GM21825 (cell line): Measurements from ENCODE around the gene PRDM5.

Source experiments
- ATAC-seq: cut with Tn5 transposase; IDR thresholded peaks from one replicate; pipeline ENCODE4 v1.9.1; 2021; ENCODE audit warnings: mild to moderate bottlenecking, moderate library complexity; ENCODE audit not compliant: unreplicated experiment

The PRDM5 gene

GRCh38 chr4:120915336-120915735, 7.2 kb downstream of the PRDM5 start:
- ATAC-seq: no peak

GRCh38 chr4:120903419-120903818, 19.1 kb downstream of the PRDM5 start:
- ATAC-seq: no peak

- ATAC-seq: no peak
Observed at GRCh38 chr4:120902925-120903324, 19.6 kb downstream of the PRDM5 start.

- ATAC-seq: no peak
Observed at GRCh38 chr4:120901731-120902130, 20.8 kb downstream of the PRDM5 start.

- ATAC-seq: no peak
Observed at GRCh38 chr4:120897981-120898719, 24.4 kb downstream of the PRDM5 start.

GRCh38 chr4:120895554-120895953, 27.0 kb downstream of the PRDM5 start:
- ATAC-seq: no peak

GRCh38 chr4:120893314-120893713, 29.2 kb downstream of the PRDM5 start:
- ATAC-seq: no peak

GRCh38 chr4:120886191-120886590, 36.3 kb downstream of the PRDM5 start:
- no peak for ATAC-seq

GRCh38 chr4:120881846-120882245, 40.7 kb downstream of the PRDM5 start:
- no peak for ATAC-seq

GRCh38 chr4:120881351-120881750, 41.2 kb downstream of the PRDM5 start:
- ATAC-seq: no peak

- ATAC-seq: no peak
Observed at GRCh38 chr4:120877021-120877420, 45.5 kb downstream of the PRDM5 start.

GRCh38 chr4:120874792-120875774, 47.4 kb downstream of the PRDM5 start:
- ATAC-seq: no peak

- ATAC-seq: no peak
Observed at GRCh38 chr4:120873554-120873953, 49.0 kb downstream of the PRDM5 start.

- no peak for ATAC-seq
Observed at GRCh38 chr4:120871173-120871572, 51.4 kb downstream of the PRDM5 start.

GRCh38 chr4:120870279-120870673, 52.2 kb downstream of the PRDM5 start:
- no peak for ATAC-seq

GRCh38 chr4:120869613-120870278, 52.8 kb downstream of the PRDM5 start:
- no peak for ATAC-seq

GRCh38 chr4:120867506-120867905, 55.0 kb downstream of the PRDM5 start:
- ATAC-seq: no peak

- ATAC-seq: no peak
Observed at GRCh38 chr4:120865985-120866384, 56.5 kb downstream of the PRDM5 start.

- no peak for ATAC-seq
Observed at GRCh38 chr4:120864969-120865368, 57.6 kb downstream of the PRDM5 start.

GRCh38 chr4:120862432-120862831, 60.1 kb downstream of the PRDM5 start:
- no peak for ATAC-seq

- no peak for ATAC-seq
Observed at GRCh38 chr4:120861852-120862251, 60.7 kb downstream of the PRDM5 start.
